ENCODE results near the gene CABP1.
A peak's percentile ranks its signal among the peaks of the same experiment; 100 is the strongest.
"Not testable (repeated sequence)": the region's sequence is repeated elsewhere in the genome, so short reads cannot be mapped to it uniquely, and the experiment has no call there.

CABP1 gene

GRCh38 chr12:120668868-120669840 is 28.7 kb downstream of the CABP1 start:
- no peak for DNase-seq

GRCh38 chr12:120670237-120670636 is 29.8 kb downstream of the CABP1 start:
- not testable (repeated sequence) for DNase-seq

GRCh38 chr12:120670667-120671066 is 30.2 kb downstream of the CABP1 start:
- DNase-seq = no peak

GRCh38 chr12:120674097-120674636 is 33.7 kb downstream of the CABP1 start:
- no peak for DNase-seq

- no peak for DNase-seq
These were observed 37.5 kb downstream of the CABP1 start for GRCh38 chr12:120677765-120678473.

- DNase-seq = no peak
These were observed 38.1 kb downstream of the CABP1 start for GRCh38 chr12:120678572-120678971.

GRCh38 chr12:120680165-120680738 is 39.8 kb downstream of the CABP1 start:
- DNase-seq = no peak

GRCh38 chr12:120684523-120684932 is 44.1 kb downstream of the CABP1 start:
- DNase-seq = no peak

- no peak for DNase-seq
These were observed 45.1 kb downstream of the CABP1 start for GRCh38 chr12:120685522-120685921.

GRCh38 chr12:120686151-120686689 is 45.8 kb downstream of the CABP1 start:
- DNase-seq = peak; percentile 98

GRCh38 chr12:120686690-120687577 is 46.5 kb downstream of the CABP1 start, which contains the start of gene MLEC:
TSS of gene MLEC (plus strand) at chr12:120687149. CDS start at chr12:120687297, 148 bp downstream.
- DNase-seq = peak; percentile 99

- peak; percentile 43 for DNase-seq
These were observed 47.3 kb downstream of the CABP1 start for GRCh38 chr12:120687578-120688289.

GRCh38 chr12:120688527-120689071 is 48.2 kb downstream of the CABP1 start:
- DNase-seq = no peak

- no peak for DNase-seq
These were observed 49.1 kb downstream of the CABP1 start for GRCh38 chr12:120689397-120690082.

GRCh38 chr12:120690083-120690450 is 49.6 kb downstream of the CABP1 start:
- DNase-seq = no peak

- no peak for DNase-seq
These were observed 50.6 kb downstream of the CABP1 start for GRCh38 chr12:120690978-120691377.

- DNase-seq = no peak
These were observed 52.2 kb downstream of the CABP1 start for GRCh38 chr12:120692524-120693033.

GRCh38 chr12:120693848-120694247 is 53.4 kb downstream of the CABP1 start:
- DNase-seq = no peak

- DNase-seq = no peak
These were observed 56.2 kb downstream of the CABP1 start for GRCh38 chr12:120696626-120697025.

GRCh38 chr12:120697344-120697743 is 56.9 kb downstream of the CABP1 start:
- DNase-seq = no peak

Data from stimulated activated naive CD4-positive, alpha-beta T cell treated with Interleukin-2 at 50 U/mL for 16 hours (primary cell).